ENCODE measurements around the gene BEST1. TPM values are rescaled to one million over a fixed set of nuclear protein-coding genes. Genes with fewer than 3 reads are reported as not detected.

BEST1 gene
- total RNA-seq, 1 experiment from 2014 or later: 0.22 TPM

DNA sequence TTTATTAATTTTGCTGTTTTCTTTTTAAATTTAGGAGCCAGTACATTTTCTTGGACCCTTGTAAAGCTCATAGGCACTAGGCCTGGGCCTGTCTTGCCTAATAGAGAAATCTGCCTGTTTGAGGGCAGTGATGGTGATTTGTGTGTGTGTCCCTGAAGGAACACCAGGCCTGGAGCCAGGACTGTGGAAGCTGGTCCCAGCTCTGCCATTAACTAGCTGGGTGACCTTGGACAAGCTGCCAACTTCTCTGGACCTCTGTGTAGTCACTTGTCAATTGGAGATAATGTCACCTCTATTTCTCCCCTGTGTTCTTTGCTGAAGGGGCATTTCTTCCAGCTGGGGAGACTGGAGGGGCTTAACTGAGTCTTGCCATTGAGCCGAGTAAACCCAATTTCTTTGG, 33.3 kb downstream of the BEST1 start:
- Histone ChIP-seq H4K20me1 (ENCODE audit: low read length) (no peaks in the 10 kb centered on the region), H3K9ac (ENCODE audit: low read length) (no peak overlapping the region), H3K4me2 (ENCODE audit: low read length) (no peak overlapping the region), H3K79me2 (ENCODE audit: low read length) (no peaks in the 10 kb centered on the region), H3K4me1 (ENCODE audit: insufficient read depth, low read length) (peaks cover 19% of the 10 kb centered on the region), H3K27me3 (ENCODE audit: low read length) (no peaks in the 10 kb centered on the region), H3K9me2 (replicated peaks; ENCODE audit: low read length) (no peaks in the 10 kb centered on the region), H3K27ac (ENCODE audit: low read length) (no peak overlapping the region), H3K36me3 (ENCODE audit: low read depth, low read length) (no peaks in the 10 kb centered on the region), H3F3A (ENCODE audit: low read length, unreplicated experiment) (no peaks in the 10 kb centered on the region), H2AFZ (ENCODE audit: low read length) (no peak overlapping the region), H3K9me3 (ENCODE audit: low read length) (no peaks in the 10 kb centered on the region), H3K4me3 (ENCODE audit: low read length) (no peak overlapping the region)
- ATAC-seq: no peak
- ChIA-PET CTCF (interaction anchor here (0.7 kb wide), 1 partner anchor 221 kb away, joined by 3 read pairs; no protein-coding TSS in a partner anchor), POLR2A (ENCODE audit: unreplicated experiment) (no interaction called here)
- no peak for TF ChIP-seq EZH2phosphoT487 (IDR thresholded peaks at IDR 0.05; ENCODE audit: borderline replicate concordance, low read length)
- TF ChIP-seq CTCF (conservative IDR thresholded peaks at IDR 0.05; ENCODE audit: low read depth, low read length): no peak
- no peak for TF ChIP-seq EZH2 (IDR thresholded peaks at IDR 0.05; ENCODE audit: low read length, unreplicated experiment)
- BruUV-seq (replicated peaks): no TSS peak
- intact Hi-C loops (cut with micrococcal nuclease): no loop called here
- no peak for DNase-seq

DNA sequence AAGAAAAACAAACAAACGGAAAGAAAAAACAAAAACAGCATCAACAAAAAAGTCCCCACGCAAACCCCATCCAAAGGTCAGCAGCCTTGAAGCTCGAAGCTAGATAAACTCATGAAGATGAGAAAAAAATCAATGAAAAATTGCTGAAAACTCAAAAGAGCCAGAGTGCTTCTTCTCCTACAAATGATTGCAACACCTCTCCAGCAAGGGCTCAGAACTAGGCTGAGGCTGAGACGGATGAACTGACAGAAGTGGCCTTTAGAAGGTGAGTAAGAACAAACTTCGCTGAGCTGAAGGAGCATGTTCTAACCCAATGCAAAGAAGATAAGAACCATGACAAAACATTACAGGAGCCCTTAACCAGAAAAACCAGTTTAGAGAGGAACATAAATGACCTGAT, 35.7 kb downstream of the BEST1 start:
- BruUV-seq (replicated peaks): no TSS peak
- CTCF ChIA-PET: interaction anchor here (0.6 kb wide), 1 partner anchor 115 kb away, joined by 4 read pairs; no protein-coding TSS in a partner anchor
- no peaks in the 10 kb centered on the region for H3K79me2 ChIP-seq (ENCODE audit: low read length)
- H3F3A ChIP-seq (ENCODE audit: low read length, unreplicated experiment): no peaks in the 10 kb centered on the region
- DNase-seq (peak; percentile 92), ATAC-seq (peak; percentile 71)
- H3K9ac ChIP-seq (ENCODE audit: low read length): no peak overlapping the region
- no peaks in the 10 kb centered on the region for H3K27me3 ChIP-seq (ENCODE audit: low read length)
- H3K4me1 ChIP-seq (ENCODE audit: insufficient read depth, low read length): peaks cover 12% of the 10 kb centered on the region
- intact Hi-C loops (cut with micrococcal nuclease): no loop called here
- H3K27ac ChIP-seq (ENCODE audit: low read length): peak overlapping the region; percentile 27
- H4K20me1 ChIP-seq (ENCODE audit: low read length): no peaks in the 10 kb centered on the region
- H3K4me3 ChIP-seq (ENCODE audit: low read length): no peak overlapping the region
- POLR2A ChIA-PET (ENCODE audit: unreplicated experiment): interaction anchor here (0.6 kb wide), 1 partner anchor 24 kb away, joined by 3 read pairs; no protein-coding TSS in a partner anchor
- H3K36me3 ChIP-seq (ENCODE audit: low read depth, low read length): no peaks in the 10 kb centered on the region
- H3K4me2 ChIP-seq (ENCODE audit: low read length): peak overlapping the region; percentile 56
- TF ChIP-seq EZH2 (IDR thresholded peaks at IDR 0.05; ENCODE audit: low read length, unreplicated experiment): no peak
- no peak for TF ChIP-seq CTCF (conservative IDR thresholded peaks at IDR 0.05; ENCODE audit: low read depth, low read length)
- no peak for TF ChIP-seq EZH2phosphoT487 (IDR thresholded peaks at IDR 0.05; ENCODE audit: borderline replicate concordance, low read length)
- H3K9me3 ChIP-seq (ENCODE audit: low read length): no peaks in the 10 kb centered on the region
- H3K9me2 ChIP-seq (replicated peaks; ENCODE audit: low read length): no peaks in the 10 kb centered on the region
- H2AFZ ChIP-seq (ENCODE audit: low read length): no peak overlapping the region

- no peak for DNase-seq
- Histone ChIP-seq H2AFZ (ENCODE audit: low read length) (no peak overlapping the region), H4K20me1 (ENCODE audit: low read length) (no peaks in the 10 kb centered on the region), H3F3A (ENCODE audit: low read length, unreplicated experiment) (no peaks in the 10 kb centered on the region), H3K27me3 (ENCODE audit: low read length) (no peaks in the 10 kb centered on the region), H3K79me2 (ENCODE audit: low read length) (no peaks in the 10 kb centered on the region), H3K9ac (ENCODE audit: low read length) (no peak overlapping the region), H3K4me2 (ENCODE audit: low read length) (no peak overlapping the region), H3K9me2 (replicated peaks; ENCODE audit: low read length) (no peaks in the 10 kb centered on the region), H3K4me3 (ENCODE audit: low read length) (no peak overlapping the region), H3K9me3 (ENCODE audit: low read length) (peaks cover 6% of the 10 kb centered on the region), H3K27ac (ENCODE audit: low read length) (no peak overlapping the region), H3K4me1 (ENCODE audit: insufficient read depth, low read length) (no peaks in the 10 kb centered on the region), H3K36me3 (ENCODE audit: low read depth, low read length) (peaks cover 7% of the 10 kb centered on the region; the same call in 1 of the 2 replicates)
- POLR2A ChIA-PET (ENCODE audit: unreplicated experiment): interaction anchor here (0.7 kb wide), 1 partner anchor 175 kb away, joined by 6 read pairs; no protein-coding TSS in a partner anchor
- BruUV-seq (replicated peaks): no TSS peak
- ATAC-seq: no peak
- intact Hi-C loops (cut with micrococcal nuclease): no loop called here
- CTCF ChIA-PET: interaction anchor here (0.7 kb wide), 1 partner anchor 86 kb away, joined by 5 read pairs; no protein-coding TSS in a partner anchor
- TF ChIP-seq EZH2 (IDR thresholded peaks at IDR 0.05; ENCODE audit: low read length, unreplicated experiment): no peak
- TF ChIP-seq EZH2phosphoT487 (IDR thresholded peaks at IDR 0.05; ENCODE audit: borderline replicate concordance, low read length): no peak
- TF ChIP-seq CTCF (conservative IDR thresholded peaks at IDR 0.05; ENCODE audit: low read depth, low read length): no peak
Measured at GRCh38 chr11:61994981-61995380, 44.8 kb downstream of the BEST1 start.

Data from PC-3 (cell line).